HEK293T (cell line): ENCODE results near the gene ATP11A.

Experiments used
- ARNT ChIP-seq: fragments of 450-650 bp; IDR thresholded peaks from 2 replicates; pipeline ENCODE4 v1.6.1; 2017; ENCODE audit warnings: mild to moderate bottlenecking
- BHLHE40 ChIP-seq: fragments of 450-650 bp; IDR thresholded peaks from 2 replicates; pipeline ENCODE4 v1.6.1; 2016; ENCODE audit warnings: mild to moderate bottlenecking, moderate library complexity, borderline replicate concordance
- CTBP1 ChIP-seq: fragments of 450-650 bp; IDR thresholded peaks from 2 replicates; pipeline ENCODE4 v1.6.1; 2016; ENCODE audit warnings: borderline replicate concordance
- FOXA1 ChIP-seq: fragments of 450-650 bp; IDR thresholded peaks from 2 replicates; pipeline ENCODE4 v1.6.1; 2016; ENCODE audit warnings: mild to moderate bottlenecking
- HDGF ChIP-seq: fragments of 450-650 bp; IDR thresholded peaks from 2 replicates; pipeline ENCODE4 v1.6.1; 2017; ENCODE audit warnings: antibody characterized with exemption, borderline replicate concordance
- PKNOX1 ChIP-seq: fragments of 450-650 bp; IDR thresholded peaks from 2 replicates; pipeline ENCODE4 v1.6.1; 2016
- SP1 ChIP-seq: fragments of 450-650 bp; IDR thresholded peaks from 2 replicates; pipeline ENCODE4 v1.6.1; 2017
- SUZ12 ChIP-seq: fragments of 450-650 bp; IDR thresholded peaks from 2 replicates; pipeline ENCODE4 v1.6.1; 2016; ENCODE audit warnings: mild to moderate bottlenecking

GRCh38 chr13:112727581-112727980 lies 37.7 kb downstream of the ATP11A start:
- TF ChIP-seq CTBP1 = no peak
- TF ChIP-seq SP1 = no peak
- no peak for TF ChIP-seq BHLHE40
- TF ChIP-seq PKNOX1 = no peak
- no peak for TF ChIP-seq SUZ12
- TF ChIP-seq ARNT = no peak
- TF ChIP-seq HDGF = no peak
- TF ChIP-seq FOXA1 = no peak
